HG03460 (cell line): ENCODE data around the gene M1AP.

ENCODE experiments used
- ATAC-seq: cut with Tn5 transposase; IDR thresholded peaks from one replicate; pipeline ENCODE4 v1.9.1; 2021; ENCODE audit not compliant: unreplicated experiment

Gene M1AP

GRCh38 chr2:74551530-74551929, 96.6 kb downstream of the M1AP start:
- no peak for ATAC-seq

- ATAC-seq = no peak
These were observed 97.9 kb downstream of the M1AP start for GRCh38 chr2:74550231-74550630.

- no peak for ATAC-seq
These were observed 99.0 kb downstream of the M1AP start for GRCh38 chr2:74548900-74549826.

DNA sequence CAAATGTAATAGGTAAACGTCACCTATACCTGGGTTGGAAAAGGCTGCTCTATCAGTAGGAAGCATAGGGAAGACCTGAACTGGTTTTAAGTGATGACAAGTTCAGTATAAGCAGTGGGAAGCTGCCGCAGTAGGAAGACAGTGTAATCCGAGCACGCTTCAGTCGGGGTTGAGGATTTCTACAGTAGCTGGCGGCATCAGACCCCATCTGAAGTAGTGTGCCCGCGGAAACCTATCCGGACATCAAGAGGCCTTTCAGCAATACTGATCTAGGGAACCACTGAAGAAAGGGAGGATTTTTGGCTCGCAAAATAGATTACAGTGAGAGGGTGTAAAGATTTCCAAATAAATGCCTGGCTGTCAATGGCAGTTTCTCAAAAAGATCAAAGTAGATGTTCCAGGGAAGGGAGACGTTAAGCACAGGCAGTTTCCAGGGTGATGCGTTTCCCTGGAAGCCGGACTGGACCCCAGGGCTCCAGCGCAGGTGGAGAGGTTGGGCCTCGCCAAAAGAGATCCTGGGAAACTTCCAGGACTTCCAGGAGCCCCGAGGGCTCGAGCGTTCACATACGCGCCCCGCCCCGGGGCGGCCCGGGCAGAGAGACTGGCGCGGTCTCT, 99.7 kb downstream of the M1AP start:
- ATAC-seq = no peak

DNA sequence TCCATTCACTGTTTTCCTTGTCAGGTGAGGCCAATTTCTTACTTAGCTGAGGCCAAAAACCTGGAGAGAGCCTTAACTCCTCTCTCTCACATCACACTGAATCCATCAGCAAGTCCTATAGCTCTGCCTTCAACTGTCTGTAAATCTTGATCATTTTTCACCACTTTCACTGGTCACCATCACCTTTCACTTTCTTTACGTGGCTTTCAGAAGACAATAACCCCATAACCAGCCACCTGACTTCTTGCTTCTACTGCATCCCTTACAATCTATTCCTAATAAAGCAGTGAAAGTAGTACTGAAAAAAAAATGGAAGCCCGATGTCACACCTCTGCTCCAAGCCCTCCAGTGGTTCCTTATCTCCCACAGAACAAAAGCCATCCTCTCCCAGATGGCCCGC, 102.1 kb downstream of the M1AP start:
- no peak for ATAC-seq

DNA sequence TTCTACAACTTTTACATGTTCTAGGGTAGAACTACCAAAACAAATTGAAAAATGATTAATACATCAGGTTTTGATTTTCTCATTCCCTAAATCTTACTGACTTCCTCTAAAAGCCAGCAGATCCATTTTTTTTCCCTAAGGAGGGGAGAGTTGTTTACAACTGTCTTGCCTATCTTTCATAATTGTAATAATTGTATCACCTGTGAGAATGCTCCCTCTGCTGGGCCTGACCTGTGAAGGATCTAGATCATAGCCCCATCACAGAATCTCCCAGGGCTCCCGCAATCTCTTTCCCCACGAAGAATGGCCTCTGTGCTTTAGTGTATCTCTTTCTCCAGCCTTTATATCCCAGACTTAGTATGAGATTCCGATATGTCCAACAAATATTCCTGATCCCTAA, 103.5 kb downstream of the M1AP start:
- ATAC-seq = no peak

- no peak for ATAC-seq
These were observed 105.2 kb downstream of the M1AP start for GRCh38 chr2:74542978-74543377.

DNA sequence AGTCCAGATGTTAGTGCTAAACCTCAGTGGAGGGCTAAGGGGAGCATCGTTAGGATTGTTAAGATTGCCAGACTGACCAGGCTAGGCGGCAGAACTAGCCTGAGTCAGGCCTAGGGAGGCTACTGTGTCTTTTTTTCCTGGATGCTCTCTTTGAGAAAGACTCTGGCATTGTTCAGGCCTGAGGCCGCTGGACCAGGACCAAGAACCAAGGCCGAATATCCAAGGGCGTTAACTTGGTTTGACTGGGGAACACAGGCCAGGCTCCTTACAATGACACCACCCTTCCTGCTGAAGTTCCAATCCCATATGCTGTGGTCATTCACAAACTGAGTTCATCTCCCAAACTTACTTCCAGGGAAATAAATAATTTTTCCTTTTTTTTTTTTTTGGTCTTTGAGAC, 107.8 kb downstream of the M1AP start:
- no peak for ATAC-seq

DNA sequence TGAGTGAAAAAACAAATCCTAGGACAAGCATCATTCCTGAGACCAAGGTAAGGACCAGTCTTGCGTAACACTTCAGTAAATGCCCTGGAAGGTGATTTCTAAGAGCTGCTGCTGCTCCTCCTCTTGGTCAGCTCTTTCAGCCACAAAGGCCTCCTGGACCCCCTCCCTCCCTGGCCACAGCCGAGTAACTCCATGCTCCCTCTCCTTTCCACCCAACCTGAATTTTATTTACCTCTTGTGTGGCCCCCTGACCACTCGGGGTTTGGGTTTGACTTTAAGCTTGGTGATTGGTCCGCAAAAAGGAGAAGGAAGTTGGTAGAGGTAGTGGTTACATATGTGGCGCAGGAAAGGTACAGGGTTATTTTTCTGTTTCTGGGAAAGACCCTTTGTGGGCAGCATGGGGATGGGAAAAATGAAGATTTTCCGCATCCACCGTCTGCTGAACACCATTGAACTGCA, 109.2 kb downstream of the M1AP start:
- no peak for ATAC-seq

- no peak for ATAC-seq
These were observed 111.0 kb downstream of the M1AP start for GRCh38 chr2:74537140-74537539.

DNA sequence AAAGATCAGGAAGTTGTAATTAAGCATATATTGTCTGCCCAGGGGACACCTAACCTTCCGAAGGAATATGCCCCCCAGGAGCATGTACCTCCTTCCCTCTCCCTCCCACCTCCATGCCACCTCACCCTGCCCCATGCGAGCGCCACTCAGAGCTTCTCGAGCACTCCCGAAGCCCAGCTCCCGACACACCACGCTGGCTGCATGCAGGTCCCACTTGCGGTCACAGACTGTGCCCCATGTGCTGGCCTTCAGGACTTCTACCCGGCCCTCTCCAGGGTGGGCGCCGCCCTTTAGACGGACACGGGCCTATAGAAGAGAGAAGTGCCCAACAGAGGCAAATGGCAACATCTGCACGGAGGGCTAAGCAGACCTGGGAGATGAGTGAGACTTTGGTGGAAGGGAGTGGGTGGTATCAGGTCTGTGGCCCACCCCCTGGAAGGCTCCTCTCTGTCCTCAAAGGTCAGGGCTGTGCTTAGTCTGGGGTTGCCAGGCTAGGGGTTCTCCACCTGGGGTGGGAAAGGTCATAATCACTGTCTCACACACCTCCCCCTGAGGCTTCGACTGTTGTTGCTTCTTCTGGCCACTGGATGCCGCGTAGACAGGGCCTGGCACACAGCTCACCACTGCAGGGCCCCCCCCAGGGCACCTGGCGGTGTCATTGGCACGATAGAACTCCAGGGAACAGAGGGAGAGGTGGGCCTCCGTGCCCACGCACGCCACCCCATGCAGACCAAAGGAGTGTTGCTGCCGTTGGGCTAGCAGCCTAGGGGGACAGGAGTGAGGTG, 111.8 kb downstream of the M1AP start:
- no peak for ATAC-seq

DNA sequence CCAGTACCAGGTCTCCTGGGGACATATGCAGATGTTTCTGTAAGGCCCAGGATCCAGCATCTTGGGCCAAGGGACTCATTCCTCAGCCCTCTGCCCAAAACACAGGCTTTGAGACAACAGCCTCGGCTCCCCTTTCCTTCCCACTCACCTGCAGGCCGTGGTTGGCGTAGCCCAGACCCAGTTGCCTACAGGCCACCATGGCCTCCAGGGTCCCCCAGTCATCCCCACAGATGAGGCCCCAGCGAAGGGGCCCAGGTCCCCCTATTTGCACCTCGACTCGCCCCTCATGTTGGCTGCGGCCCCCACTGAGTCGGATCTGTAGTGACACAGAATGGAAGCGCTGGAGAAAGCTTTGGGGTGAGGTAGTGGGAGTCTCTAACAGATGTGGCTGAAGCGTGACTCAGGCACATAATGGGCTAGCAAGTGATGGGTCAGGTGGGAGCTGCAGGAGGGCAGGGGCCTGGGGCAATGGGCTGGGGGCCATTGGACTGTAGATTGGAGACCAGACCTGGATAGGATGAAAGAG, 112.6 kb downstream of the M1AP start:
- ATAC-seq = no peak

DNA sequence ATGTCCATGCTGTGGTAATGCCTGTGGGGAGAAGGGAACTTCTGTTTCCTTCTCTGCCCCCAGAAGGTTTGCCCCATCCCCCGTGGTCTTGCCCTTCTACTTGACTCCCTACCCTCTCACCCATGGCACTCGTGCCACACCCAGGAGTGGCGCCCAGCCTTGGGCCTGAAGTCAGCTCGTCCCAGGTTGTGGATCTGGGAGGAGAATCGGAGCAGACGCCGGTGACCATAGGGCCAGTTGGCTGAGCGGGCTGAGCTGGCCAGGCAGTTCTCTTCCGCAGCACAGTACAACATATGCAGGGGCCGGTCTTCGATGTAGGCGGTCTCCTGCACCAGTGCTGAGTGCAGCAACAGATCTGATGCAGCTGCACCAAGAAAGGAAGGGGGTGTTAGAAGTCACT, 113.7 kb downstream of the M1AP start:
- no peak for ATAC-seq

- ATAC-seq = no peak
These were observed 114.7 kb downstream of the M1AP start for GRCh38 chr2:74533464-74533863.

- no peak for ATAC-seq
These were observed 115.9 kb downstream of the M1AP start for GRCh38 chr2:74532222-74532621.

GRCh38 chr2:74531666-74532065, 116.5 kb downstream of the M1AP start:
- no peak for ATAC-seq

DNA sequence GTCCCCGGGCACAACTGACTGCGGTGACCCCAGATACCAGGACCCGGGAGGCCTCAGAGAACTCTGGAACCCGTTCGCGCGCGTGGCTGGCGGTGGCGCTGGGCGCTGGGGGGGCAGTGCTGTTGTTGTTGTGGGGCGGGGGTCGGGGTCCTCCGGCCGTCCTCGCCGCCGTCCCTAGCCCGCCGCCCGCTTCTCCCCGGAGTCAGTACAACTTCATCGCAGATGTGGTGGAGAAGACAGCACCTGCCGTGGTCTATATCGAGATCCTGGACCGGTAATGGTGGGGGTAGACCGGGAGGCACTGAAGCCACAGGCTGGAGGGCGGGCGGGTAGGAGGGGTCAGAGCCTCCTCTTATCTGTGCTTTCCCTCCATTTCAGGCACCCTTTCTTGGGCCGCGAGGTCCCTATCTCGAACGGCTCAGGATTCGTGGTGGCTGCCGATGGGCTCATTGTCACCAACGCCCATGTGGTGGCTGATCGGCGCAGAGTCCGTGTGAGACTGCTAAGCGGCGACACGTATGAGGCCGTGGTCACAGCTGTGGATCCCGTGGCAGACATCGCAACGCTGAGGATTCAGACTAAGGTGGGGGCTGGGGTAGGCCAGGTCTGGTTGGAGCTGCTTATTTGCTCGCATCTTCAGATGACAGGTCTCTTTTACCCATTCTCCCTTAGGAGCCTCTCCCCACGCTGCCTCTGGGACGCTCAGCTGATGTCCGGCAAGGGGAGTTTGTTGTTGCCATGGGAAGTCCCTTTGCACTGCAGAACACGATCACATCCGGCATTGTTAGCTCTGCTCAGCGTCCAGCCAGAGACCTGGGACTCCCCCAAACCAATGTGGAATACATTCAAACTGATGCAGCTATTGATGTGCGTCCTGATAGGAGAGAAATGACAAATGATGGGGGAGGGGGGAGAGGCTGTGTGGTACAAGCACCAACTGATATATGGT, 117.6 kb downstream of the M1AP start:
- ATAC-seq = peak; percentile 36

- peak; percentile 78 for ATAC-seq
These were observed 118.5 kb downstream of the M1AP start, which contains the start of the genes AUP1 and HTRA2 for GRCh38 chr2:74529357-74530238. Gene AUP1, minus strand, starts transcription at chr2:74529706. Its CDS starts 77 bp downstream, at chr2:74529629. Gene HTRA2, plus strand, starts transcription at chr2:74529933. Its CDS starts 74 bp downstream, at chr2:74530007.
